Measurements from ENCODE around the gene CNTNAP2.

DNA sequence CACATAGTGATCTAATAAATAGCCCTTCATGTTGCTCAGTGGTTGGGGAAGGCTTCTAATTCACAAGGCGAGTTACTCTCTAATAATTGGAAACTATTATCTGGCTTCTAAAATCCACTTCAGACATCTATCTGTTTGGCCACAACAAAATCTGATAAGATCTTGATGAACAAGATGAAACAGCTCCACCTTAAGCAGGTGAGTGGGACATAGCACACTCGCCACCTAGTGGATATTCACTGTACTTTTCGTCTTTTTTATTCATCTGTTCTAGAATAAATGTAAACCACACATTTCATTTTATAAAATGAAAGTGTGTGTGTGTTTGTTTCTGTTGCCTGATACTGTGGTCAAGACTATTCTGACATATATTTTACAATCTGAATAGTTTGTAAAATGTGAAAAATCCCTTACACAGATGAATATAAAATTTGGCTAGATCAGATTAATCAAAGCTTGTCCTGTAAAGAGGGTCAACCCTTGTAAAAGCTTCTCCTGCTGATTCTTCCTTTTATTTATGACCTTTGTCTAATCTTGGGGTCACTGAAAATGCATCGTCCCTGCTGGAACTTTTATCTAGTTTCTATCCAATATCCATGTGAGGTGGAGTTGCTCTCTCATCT is 26.5 kb upstream of the CNTNAP2 start:
- TF ChIP-seq, protein P1, sequence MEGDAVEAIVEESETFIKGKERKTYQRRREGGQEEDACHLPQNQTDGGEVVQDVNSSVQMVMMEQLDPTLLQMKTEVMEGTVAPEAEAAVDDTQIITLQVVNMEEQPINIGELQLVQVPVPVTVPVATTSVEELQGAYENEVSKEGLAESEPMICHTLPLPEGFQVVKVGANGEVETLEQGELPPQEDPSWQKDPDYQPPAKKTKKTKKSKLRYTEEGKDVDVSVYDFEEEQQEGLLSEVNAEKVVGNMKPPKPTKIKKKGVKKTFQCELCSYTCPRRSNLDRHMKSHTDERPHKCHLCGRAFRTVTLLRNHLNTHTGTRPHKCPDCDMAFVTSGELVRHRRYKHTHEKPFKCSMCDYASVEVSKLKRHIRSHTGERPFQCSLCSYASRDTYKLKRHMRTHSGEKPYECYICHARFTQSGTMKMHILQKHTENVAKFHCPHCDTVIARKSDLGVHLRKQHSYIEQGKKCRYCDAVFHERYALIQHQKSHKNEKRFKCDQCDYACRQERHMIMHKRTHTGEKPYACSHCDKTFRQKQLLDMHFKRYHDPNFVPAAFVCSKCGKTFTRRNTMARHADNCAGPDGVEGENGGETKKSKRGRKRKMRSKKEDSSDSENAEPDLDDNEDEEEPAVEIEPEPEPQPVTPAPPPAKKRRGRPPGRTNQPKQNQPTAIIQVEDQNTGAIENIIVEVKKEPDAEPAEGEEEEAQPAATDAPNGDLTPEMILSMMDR (IDR thresholded peaks at IDR 0.05 in 4 of 5, conservative IDR thresholded peaks at IDR 0.05 in 1 of 5), result peak in 1 of 5 experiments; percentile 33
- TF ChIP-seq POLR2A (IDR thresholded peaks at IDR 0.05), result no peak

Data from gastrocnemius medialis (tissue), 4 donors.